Stimulated activated CD4-positive, alpha-beta T cell treated with anti-CD3 and anti-CD28 coated beads, Interleukin-12 subunit alpha, Interleukin-12 subunit beta, amount 100 ng/mL, for 24 hours (primary cell): Measurements from ENCODE around the gene KLHDC8A.

Experiments
- DNase-seq, 2 experiments: peaks; one replicate each; pipeline ENCODE4 v3.0.0-alpha.2; 2020; ENCODE audit warnings: low read depth in 2 of 2

KLHDC8A gene

DNA sequence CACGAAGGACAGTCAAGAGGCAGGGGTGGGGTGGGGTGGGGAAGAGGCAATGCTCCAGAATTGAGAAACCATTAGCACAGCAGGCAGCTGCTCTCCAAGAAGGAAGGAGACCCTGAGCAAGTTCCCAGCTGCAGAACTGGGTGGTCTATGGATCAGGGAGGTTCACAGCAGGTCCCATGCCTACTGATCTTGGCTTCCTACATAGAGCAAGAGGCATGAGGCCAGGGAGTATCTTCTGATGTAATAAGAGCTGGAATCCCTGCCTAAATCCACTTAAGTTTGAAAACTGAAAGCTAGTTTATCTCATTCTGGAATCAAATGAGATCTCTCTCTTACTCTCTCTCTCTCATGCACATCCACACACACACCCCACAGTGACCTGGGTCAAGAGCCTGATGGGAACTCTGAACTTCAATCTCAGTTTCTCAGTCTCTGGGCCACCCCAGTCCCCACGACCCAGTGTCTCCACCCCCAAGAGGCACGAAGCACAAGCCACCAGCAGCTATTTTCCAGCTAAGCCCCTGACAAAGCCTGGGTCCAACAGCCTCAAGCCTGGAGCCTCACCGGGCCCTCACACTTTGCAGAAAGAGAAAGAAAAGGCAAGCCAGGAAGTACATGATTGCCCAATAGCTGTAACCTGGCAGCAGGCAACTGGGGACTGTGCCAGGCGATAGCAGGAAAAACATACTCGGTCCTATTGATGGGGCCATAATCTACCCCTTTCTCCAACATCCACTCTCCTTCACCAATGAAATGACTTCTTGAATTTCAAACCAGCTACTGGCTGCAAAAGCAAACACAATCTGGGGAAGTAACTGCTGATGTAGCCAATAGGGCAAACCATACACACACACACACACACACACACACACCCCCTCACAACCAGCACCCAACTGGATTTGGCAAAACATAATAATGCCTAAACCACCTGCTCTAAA, 37.4 kb downstream of the KLHDC8A start:
- DNase-seq: no peak

- no peak for DNase-seq
These were observed 38.3 kb downstream of the KLHDC8A start for GRCh38 chr1:205318231-205318991.

DNA sequence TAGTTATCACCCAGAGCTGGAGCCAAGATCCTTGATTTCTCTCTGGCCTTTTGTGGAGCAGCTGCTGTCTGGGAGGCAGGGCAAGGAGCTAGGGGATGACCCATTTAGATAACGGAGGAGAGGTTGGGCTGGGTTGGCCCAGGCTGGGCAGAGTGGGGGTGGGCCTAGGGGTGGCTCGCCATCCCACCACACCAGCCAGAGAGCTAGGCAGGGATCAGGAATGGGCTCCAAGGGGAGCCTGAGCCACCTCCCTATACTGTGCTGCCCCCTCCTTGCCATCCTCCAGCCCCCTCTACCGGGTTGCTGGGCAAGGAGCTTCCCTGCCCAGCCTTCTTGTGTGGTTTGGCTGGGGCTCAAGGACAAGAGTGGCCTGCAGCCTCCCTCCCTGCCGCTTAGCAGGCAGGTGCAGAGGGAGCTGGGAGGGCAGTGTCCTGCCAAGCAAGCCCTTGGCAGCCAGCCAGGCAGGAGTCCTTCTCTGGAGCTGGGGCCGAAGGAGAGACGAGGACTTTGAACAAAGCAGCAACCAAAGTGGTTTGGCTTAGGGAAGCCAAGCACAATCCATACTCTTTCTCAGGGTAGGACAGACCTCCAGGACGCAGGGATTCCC, 39.3 kb downstream of the KLHDC8A start:
- DNase-seq: no peak

GRCh38 chr1:205316161-205316566, 40.6 kb downstream of the KLHDC8A start:
- DNase-seq: no peak

- DNase-seq: no peak
These were observed 41.6 kb downstream of the KLHDC8A start for GRCh38 chr1:205315008-205315618.

DNA sequence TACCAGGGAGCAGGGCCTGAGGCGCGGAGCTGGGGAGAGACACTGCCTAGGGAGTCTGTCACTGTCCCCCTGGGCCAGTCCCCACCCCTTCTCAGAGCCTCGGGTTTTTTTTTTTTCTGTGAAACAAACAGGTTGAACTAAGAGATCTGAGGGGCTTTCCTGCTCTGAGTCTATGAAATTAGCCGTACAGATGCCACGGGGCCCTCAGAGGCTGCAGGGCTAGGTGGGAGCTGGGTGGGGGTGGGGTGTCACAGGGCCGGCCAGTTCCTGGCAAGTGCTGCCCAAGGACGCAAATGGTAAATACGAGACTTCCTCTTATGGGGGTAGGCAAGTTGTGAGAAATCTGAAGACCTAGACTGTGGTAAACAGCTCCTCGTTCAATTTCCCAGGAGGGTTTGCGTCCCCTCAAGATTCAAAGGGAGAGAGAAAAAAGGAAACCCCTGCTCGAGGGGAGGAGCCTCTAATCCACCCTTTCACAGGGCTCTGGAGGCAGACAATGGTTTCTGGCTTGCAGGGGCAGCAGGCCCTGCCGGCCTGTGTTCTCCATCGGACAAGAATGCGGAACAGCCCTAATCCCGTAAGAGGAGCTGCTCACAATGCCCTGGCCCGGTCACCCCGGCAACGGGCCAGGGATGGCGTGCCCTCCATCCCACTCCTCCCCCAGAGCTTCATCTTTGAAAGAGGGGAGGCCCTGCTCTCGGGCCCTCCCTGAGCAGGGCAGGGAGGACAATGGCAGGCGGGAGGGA, 43.0 kb downstream of the KLHDC8A start:
- no peak for DNase-seq

DNA sequence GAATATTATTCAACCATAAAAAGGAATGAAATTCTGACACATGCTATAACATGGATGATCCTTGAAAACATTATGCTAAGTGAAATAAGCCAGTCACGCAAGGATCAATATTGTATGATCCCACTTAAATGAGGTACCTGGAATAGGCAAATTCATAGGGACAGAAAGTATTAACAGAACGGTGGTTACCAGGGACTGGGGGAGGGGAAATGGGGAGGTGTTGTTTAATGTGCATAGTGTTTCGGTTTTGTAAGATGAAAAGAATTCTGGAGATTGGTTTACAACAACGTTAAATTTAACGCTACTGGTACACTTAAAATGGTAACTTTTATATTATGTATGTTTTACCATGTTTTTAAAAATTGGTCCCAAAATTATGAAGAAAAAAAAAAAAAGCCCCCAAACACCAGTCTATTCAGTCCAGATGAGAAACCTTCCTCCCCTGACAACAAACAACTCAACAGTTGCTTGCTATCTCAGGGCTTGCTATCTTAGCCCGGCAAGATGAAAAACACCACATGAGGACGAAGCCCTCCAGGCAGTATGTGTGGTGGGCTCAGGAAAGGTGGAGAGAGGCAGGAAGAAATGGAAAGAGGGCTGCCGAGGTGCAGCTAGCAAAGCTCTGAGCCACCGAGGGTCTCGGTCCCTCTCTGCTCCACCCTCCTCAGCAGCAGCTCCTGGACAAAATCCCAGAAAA, 43.7 kb downstream of the KLHDC8A start:
- no peak for DNase-seq

DNA sequence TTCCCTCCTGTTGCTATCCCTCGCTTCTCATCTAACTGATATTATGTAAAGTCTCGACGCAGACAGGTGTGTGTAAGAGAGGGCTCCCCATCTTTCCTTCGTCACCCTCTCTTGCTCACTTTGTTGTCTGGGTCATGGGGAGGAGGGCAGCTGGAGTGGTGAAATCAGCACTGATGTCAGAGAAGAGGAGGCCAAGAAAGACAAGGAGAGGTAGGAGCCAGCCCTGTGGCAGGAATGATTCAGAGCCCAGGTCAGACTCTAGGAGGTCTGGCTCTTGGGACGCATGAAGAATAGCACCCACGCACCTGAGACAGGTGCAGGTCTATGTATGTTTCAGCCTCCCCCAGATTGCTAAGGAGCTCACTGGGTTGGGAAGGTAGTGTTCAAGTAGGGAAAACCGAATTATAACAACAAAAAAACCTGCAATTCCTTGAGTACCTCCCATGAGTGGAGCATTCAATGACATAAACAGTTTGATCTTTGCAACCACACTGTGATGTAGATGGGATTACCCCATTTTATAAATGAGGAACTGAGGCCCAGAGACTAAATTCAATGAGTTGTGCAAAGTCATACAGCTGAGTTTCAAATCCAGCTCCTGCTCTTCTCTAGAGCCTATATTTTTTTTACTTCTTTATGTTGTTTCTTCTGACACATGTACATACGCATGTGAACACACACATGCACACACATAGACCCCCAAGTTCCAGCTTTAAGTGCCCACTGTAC, 45.6 kb downstream of the KLHDC8A start:
- no peak for DNase-seq

DNA sequence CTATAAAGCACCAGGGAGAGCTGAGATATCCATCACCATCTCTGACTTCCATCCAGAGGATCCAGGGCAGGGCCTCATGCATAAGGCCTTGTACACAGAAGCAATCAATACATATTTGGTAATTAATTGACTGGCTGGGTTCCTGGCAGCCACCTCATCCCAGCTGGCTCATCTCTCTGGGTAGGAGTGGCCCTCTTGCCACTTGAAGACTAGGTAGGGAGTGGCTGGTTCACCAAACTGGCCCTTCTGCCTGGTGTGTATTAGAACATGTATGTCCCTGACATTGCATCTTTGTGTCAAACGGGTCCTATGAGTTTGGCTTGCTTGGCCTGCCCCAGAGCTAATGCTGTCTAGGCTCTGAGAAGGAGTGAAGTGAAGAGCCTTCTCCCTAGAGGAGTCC, 47.0 kb downstream of the KLHDC8A start:
- DNase-seq: no peak

GRCh38 chr1:205306929-205307566, 49.7 kb downstream of the KLHDC8A start:
- no peak for DNase-seq

- DNase-seq: no peak
These were observed 52.0 kb downstream of the KLHDC8A start for GRCh38 chr1:205304695-205305070.

GRCh38 chr1:205304046-205304694, 52.6 kb downstream of the KLHDC8A start:
- no peak for DNase-seq

DNA sequence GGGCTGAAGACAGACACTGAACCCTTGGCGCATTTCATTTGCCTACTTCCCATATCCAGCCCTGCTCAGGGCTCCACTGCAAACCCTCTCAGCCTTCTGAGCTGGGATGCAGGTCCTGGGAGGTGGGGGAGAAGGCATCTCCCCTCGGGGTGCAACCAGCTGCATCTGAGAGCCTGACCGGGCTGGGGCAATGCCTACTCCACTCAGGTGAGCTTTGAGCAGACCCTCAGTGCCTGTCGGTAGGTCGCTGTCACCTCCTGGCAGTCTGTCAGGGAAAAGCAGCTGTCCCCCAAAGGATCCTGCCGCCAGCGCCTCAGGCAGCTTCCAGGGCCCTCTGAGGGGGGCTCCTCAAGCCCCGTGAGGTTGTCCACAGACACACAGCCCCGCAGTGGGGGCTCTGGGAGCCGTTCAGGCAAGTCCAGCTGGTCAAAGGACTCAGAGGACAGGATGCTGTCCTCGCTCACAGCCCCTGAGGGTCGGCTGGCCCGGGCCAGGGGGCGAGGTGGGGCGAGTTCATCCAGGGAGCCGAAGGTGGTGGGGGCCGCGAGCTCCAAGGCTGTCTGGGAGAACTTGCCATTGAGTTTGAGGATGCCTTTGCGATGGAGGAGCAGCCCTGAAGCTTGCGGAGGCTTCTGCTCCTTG, 53.4 kb downstream of the KLHDC8A start:
- DNase-seq: no peak

GRCh38 chr1:205301842-205302588, 54.7 kb downstream of the KLHDC8A start:
- no peak for DNase-seq

- DNase-seq: no peak
These were observed 55.4 kb downstream of the KLHDC8A start for GRCh38 chr1:205301205-205301821.

- DNase-seq: no peak
These were observed 56.6 kb downstream of the KLHDC8A start for GRCh38 chr1:205300149-205300548.
